K562 (cell line): ENCODE data around the gene TUBB1. TPM values are rescaled to one million over a fixed set of nuclear protein-coding genes. Genes with fewer than 3 reads are reported as not detected.

Source experiments
- ATAC-seq: fragments of 200-7000 bp; cut with Tn5 transposase; 3 replicates; pipeline ENCODE4 v1.9.1; 2020; ENCODE audit warnings: moderate library complexity
- BruUV-seq: library from RNA; stranded (reverse); fragments of 400-500 nt; replicated peaks from 2 replicates; lab custom pipeline; 2021; lab: Mats Ljungman, UMichigan
- CTCF ChIA-PET: fragments of 300-600 bp; formaldehyde crosslinking; extraction: SDS; loops from one replicate; lab custom pipeline; 2021; ENCODE audit warnings: low intra/inter-chr PET ratio; lab: Yijun Ruan, JAX
- POLR2A ChIA-PET: fragments of 300-600, 350-650 bp; sonication (Branson Sonifier 250); formaldehyde crosslinking; extraction: SDS; loops from one replicate; lab custom pipeline; 2021; ENCODE audit warnings: antibody characterized with exemption, inconsistent platforms; lab: Yijun Ruan, JAX
- DNase-seq, 4 experiments: peaks; one replicate each; pipeline versions ENCODE4 v3.0.0 to v3.0.0-alpha.2; 2011 to 2018; ENCODE audit warnings: low spot score in 3 of 4, mixed read lengths in 3 of 4; ENCODE audit errors: extremely low read depth in 1 of 4
- FAIRE-seq: peaks from 2 replicates; lab custom pipeline; 2011; peaks lifted over from hg19 to GRCh38; lab: Jason Lieb, UNC
- H2AFZ ChIP-seq: 2 replicates; pipeline ENCODE4 v1.6.0; 2011; ENCODE audit warnings: low read depth, low read length, control low read depth, inconsistent platforms
- H3K27ac ChIP-seq: fragments of 200-600 bp; 3 replicates; pipeline ENCODE4 v1.8.0; 2011; ENCODE audit warnings: low read depth, mild to moderate bottlenecking, control low read depth, inconsistent platforms, low read length, moderate library complexity, mixed read lengths; ENCODE audit errors: extremely low read depth
- H3K27me3 ChIP-seq, 2 experiments: fragments of 300-600 bp in 1 of 2; 2 replicates in 1 of 2; 3 replicates in 1 of 2; pipeline versions ENCODE4 v1.6.0 to v1.8.0; 2011; ENCODE audit warnings: inconsistent platforms in 2 of 2, low read length in 2 of 2, mild to moderate bottlenecking in 1 of 2, mixed read lengths in 1 of 2, moderate library complexity in 1 of 2; ENCODE audit not compliant: control insufficient read depth in 2 of 2, insufficient read depth in 2 of 2
- H3K36me3 ChIP-seq: fragments of 300-600 bp; 3 replicates; pipeline ENCODE4 v1.8.0; 2011; ENCODE audit warnings: mild to moderate bottlenecking, low read length, inconsistent platforms; ENCODE audit not compliant: control insufficient read depth, insufficient read depth
- H3K4me1 ChIP-seq, 2 experiments: fragments of 200-600 bp in 1 of 2; replicated peaks in 1 of 2; 2 replicates in 1 of 2; 3 replicates in 1 of 2; pipeline versions ENCODE4 v1.5.1 to v1.8.0; 2011; ENCODE audit warnings: inconsistent platforms in 2 of 2, low read length in 2 of 2, mild to moderate bottlenecking in 1 of 2, mixed read lengths in 1 of 2, moderate library complexity in 1 of 2; ENCODE audit not compliant: control insufficient read depth in 2 of 2, insufficient read depth in 2 of 2
- H3K4me2 ChIP-seq: 2 replicates; pipeline ENCODE4 v1.6.1; 2011; ENCODE audit warnings: low read length, control low read depth, inconsistent platforms, mixed read lengths; ENCODE audit not compliant: insufficient read depth
- H3K4me3 ChIP-seq: fragments of 200-600 bp; sonication (generic), shearing (Covaris generic); 2 replicates; pipeline ENCODE4 v1.5.1; 2016; ENCODE audit warnings: control low read depth, inconsistent platforms
- H3K79me2 ChIP-seq: fragments of 200-600 bp; 3 replicates; pipeline ENCODE4 v1.8.0; 2011; ENCODE audit warnings: low read length, inconsistent platforms; ENCODE audit not compliant: control insufficient read depth, insufficient read depth
- H3K9ac ChIP-seq, 2 experiments: 2 replicates each; pipeline versions ENCODE4 v1.6.0 to v1.6.1; 2011; ENCODE audit warnings: low read depth in 2 of 2, low read length in 2 of 2, control low read depth in 1 of 2, inconsistent platforms in 1 of 2, mild to moderate bottlenecking in 1 of 2, mixed read lengths in 1 of 2; ENCODE audit not compliant: insufficient read depth in 1 of 2
- H3K9me1 ChIP-seq: one replicate; pipeline ENCODE4 v1.6.0; 2011; ENCODE audit warnings: inconsistent platforms, mild to moderate bottlenecking, low read length, moderate library complexity; ENCODE audit not compliant: control insufficient read depth, insufficient read depth
- H3K9me3 ChIP-seq: replicated peaks from 2 replicates; pipeline ENCODE4 v1.5.1; 2011; ENCODE audit warnings: low read depth, low read length, inconsistent platforms; ENCODE audit not compliant: control insufficient read depth, insufficient read depth
- H4K20me1 ChIP-seq: replicated peaks from 2 replicates; pipeline ENCODE4 v1.6.1; 2011; ENCODE audit warnings: low read length, inconsistent platforms, mixed read lengths; ENCODE audit not compliant: control insufficient read depth, insufficient read depth
- CTCF ChIP-seq, 3 experiments: IDR thresholded peaks in 2 of 3; conservative IDR thresholded peaks in 1 of 3; 2 replicates each; pipeline ENCODE4 v1.5.1; 2011 to 2012; ENCODE audit warnings: low read length in 3 of 3, mild to moderate bottlenecking in 3 of 3, control low read depth in 2 of 3, improper control_type of control experiment in 1 of 3, inconsistent platforms in 1 of 3, low read depth in 1 of 3, mixed read lengths in 1 of 3, moderate library complexity in 1 of 3; ENCODE audit not compliant: insufficient read depth in 2 of 3
- GABPA ChIP-seq: fragments of 200-800 bp; sonication (Bioruptor generic); conservative IDR thresholded peaks from 2 replicates; pipeline ENCODE4 v1.6.1; 2016; ENCODE audit warnings: low read depth, missing genetic modification characterization, missing compliant biosample characterization
- MCM5 ChIP-seq: fragments of 450-650 bp; IDR thresholded peaks from 2 replicates; pipeline ENCODE4 v1.6.1; 2016; ENCODE audit warnings: low read depth
- RAD51 ChIP-seq: fragments of 450-650 bp; IDR thresholded peaks from 2 replicates; pipeline ENCODE4 v1.7.1; 2016; ENCODE audit warnings: low read depth, mild to moderate bottlenecking, borderline replicate concordance
- SPI1 ChIP-seq: IDR thresholded peaks from 2 replicates; pipeline ENCODE4 v1.6.1; 2011; ENCODE audit warnings: low read depth, low read length, control low read depth, borderline replicate concordance
- ZNF592 ChIP-seq: fragments of 450-650 bp; IDR thresholded peaks from 2 replicates; pipeline ENCODE4 v1.6.1; 2017; ENCODE audit warnings: antibody characterized with exemption, mild to moderate bottlenecking
- ZNF77 ChIP-seq: fragments of 250-450 bp; sonication (Bioruptor Pico); IDR thresholded peaks from 2 replicates; pipeline ENCODE4 v1.5.0; 2020
- WGBS: fragments of 100-300 bp; shearing (Covaris generic); methylation state at CpG from one replicate; pipeline ENCODE4 v1.1.6; 2016; ENCODE audit warnings: low coverage, mixed read lengths; ENCODE audit not compliant: insufficient coverage; ENCODE audit errors: missing lambda C conversion rate; 5-methylcytosine and 5-hydroxymethylcytosine counted together
- in situ Hi-C: fragments of 300-500 bp; cut with MboI; formaldehyde crosslinking; loops from 4 replicates; pipeline ENCODE4 v1.15.0; 2018; ENCODE audit warnings: inconsistent platforms, mixed read lengths
- intact Hi-C: fragments of 100-400 bp; cut with micrococcal nuclease; formaldehyde crosslinking; loops from 2 replicates; pipeline ENCODE4 v1.14.2; 2022
- polyA plus RNA-seq, 8 experiments: library from polyadenylated mRNA; depleted of rRNA in 4 of 8; stranded (reverse) in 5 of 8; unstranded in 3 of 8; fragments of >200 nt; fragmentation: Nextera tagmentation in 2 of 8; fragmentation: Illumina TruSeq in 1 of 8; extraction: Ambion mirVana in 2 of 8; extraction: Trizol in 1 of 8; gene quantifications; 2 replicates each; pipeline versions ENCODE4 v1.2.1 to v1.2.3, GENCODE V29; 2011 to 2014; ENCODE audit warnings: inconsistent platforms in 1 of 8, missing spikeins in 1 of 8
- total RNA-seq, 7 experiments: library from RNA; depleted of rRNA in 6 of 7; stranded (reverse); fragments of >200 nt in 6 of 7; fragmentation: Illumina TruSeq in 2 of 7; extraction: Trizol in 2 of 7; gene quantifications; 2 replicates each; pipeline versions ENCODE4 v1.2.1 to v1.2.3, GENCODE V29; 2011 to 2021; ENCODE audit warnings: low replicate concordance in 1 of 7
- TF ChIP-seq, protein P1 (sequence below): sonication (generic); formaldehyde crosslinking; IDR thresholded peaks from 2 replicates; pipeline ENCODE4 v1.5.0; 2020; ENCODE audit warnings: missing genetic modification reagents

The TUBB1 gene
- total and polyA plus RNA-seq, 9 of the 15 experiments (the other 6 are each of a cell fraction or from before 2014, with no cell fraction given): 1.5 to 3.9 (median 2.4) TPM

- TF ChIP-seq SPI1: peak; percentile 78
Measured at GRCh38 chr20:59015812-59016711, 3.2 kb upstream of the TUBB1 start (continued).

- intact Hi-C loops: no loop called here
- BruUV-seq: no TSS peak
- in situ Hi-C loops: no loop called here
- TF ChIP-seq, protein P1, sequence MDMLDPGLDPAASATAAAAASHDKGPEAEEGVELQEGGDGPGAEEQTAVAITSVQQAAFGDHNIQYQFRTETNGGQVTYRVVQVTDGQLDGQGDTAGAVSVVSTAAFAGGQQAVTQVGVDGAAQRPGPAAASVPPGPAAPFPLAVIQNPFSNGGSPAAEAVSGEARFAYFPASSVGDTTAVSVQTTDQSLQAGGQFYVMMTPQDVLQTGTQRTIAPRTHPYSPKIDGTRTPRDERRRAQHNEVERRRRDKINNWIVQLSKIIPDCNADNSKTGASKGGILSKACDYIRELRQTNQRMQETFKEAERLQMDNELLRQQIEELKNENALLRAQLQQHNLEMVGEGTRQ: peak; percentile 66
- TF ChIP-seq CTCF (IDR thresholded peaks at IDR 0.05 in 2 of 3, conservative IDR thresholded peaks at IDR 0.05 in 1 of 3; ENCODE audit: insufficient read depth in 2 of 3, low read depth in 1 of 3, low read length in 3 of 3): no peak
- TF ChIP-seq ZNF592: peak; percentile 35; the same call in 1 of the 2 replicates
- no peak for TF ChIP-seq ZNF77
- no peak for TF ChIP-seq MCM5
- peak; percentile 82 for TF ChIP-seq RAD51
- peak; percentile 47; the same call in 1 of the 2 replicates for TF ChIP-seq GABPA
Measured at GRCh38 chr20:59016795-59017492, 2.3 kb upstream of the TUBB1 start.

More at GRCh38 chr20:59016795-59017492, 2.3 kb upstream of the TUBB1 start:
- peaks cover 8% of the 10 kb centered on the region; the same call in 1 of the 3 replicates for H3K36me3 ChIP-seq
- H3K9me1 ChIP-seq: no peaks in the 10 kb centered on the region
- DNase-seq: no peak
- no peaks in the 10 kb centered on the region for H3K27me3 ChIP-seq
- no peak overlapping the region for H3K4me3 ChIP-seq
- peaks cover 76 to 77% of the 10 kb centered on the region in 2 experiments for H3K4me1 ChIP-seq
- peak overlapping the region; percentile 35 for H3K4me2 ChIP-seq
- FAIRE-seq: no peak
- no peaks in the 10 kb centered on the region for H4K20me1 ChIP-seq
- CTCF ChIA-PET: no interaction called here
- H2AFZ ChIP-seq: peak overlapping the region; percentile 57; the same call in 1 of the 2 replicates
- WGBS: 34% methylated on average over 4 of the region's 4 CpGs
- peak overlapping the region; percentile 38 to 81; a peak in 3 of 4 replicates for H3K9ac ChIP-seq
- H3K79me2 ChIP-seq: peaks cover 30% of the 10 kb centered on the region
- H3K27ac ChIP-seq: peak overlapping the region; percentile 70
- H3K9me3 ChIP-seq: no peaks in the 10 kb centered on the region
- no peak for ATAC-seq
- POLR2A ChIA-PET: interaction anchor here (0.9 to 3.1 kb wide), 3 partner anchors 8 to 19 kb away, joined by 4 to 25 read pairs (median 4); partner anchors contain the start of gene ATP5F1E
